GM19328 (cell line): ENCODE data around the gene TMC5.
"Not testable (repeated sequence)": the region's sequence is repeated elsewhere in the genome, so short reads cannot be mapped to it uniquely, and the experiment has no call there.

Source experiments
- ATAC-seq: cut with Tn5 transposase; IDR thresholded peaks from one replicate; pipeline ENCODE4 v1.9.1; 2021; ENCODE audit warnings: mild to moderate bottlenecking, moderate library complexity; ENCODE audit not compliant: unreplicated experiment

Gene TMC5

DNA sequence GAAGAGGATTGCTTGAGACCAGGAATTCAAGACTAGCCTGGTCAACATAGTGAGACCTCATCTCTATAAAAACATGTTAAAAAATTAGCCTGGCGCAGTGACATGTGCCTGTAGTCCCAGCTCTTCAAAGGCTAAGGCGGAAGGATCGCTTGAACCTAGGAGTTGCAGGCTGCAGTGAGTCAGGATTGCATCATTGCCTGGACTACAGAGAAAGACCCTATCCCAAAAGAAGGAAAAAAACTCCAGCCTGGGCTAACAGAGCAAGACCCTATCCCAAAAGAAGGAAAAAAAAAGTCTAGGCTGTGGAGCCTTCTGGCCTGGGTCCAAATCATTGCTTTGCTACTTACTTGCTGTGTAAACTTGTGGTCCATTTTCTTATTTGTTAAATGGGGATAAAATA, 111.0 kb downstream of the TMC5 start:
- ATAC-seq = no peak

GRCh38 chr16:19532601-19533000, 114.9 kb downstream of the TMC5 start:
- no peak for ATAC-seq

DNA sequence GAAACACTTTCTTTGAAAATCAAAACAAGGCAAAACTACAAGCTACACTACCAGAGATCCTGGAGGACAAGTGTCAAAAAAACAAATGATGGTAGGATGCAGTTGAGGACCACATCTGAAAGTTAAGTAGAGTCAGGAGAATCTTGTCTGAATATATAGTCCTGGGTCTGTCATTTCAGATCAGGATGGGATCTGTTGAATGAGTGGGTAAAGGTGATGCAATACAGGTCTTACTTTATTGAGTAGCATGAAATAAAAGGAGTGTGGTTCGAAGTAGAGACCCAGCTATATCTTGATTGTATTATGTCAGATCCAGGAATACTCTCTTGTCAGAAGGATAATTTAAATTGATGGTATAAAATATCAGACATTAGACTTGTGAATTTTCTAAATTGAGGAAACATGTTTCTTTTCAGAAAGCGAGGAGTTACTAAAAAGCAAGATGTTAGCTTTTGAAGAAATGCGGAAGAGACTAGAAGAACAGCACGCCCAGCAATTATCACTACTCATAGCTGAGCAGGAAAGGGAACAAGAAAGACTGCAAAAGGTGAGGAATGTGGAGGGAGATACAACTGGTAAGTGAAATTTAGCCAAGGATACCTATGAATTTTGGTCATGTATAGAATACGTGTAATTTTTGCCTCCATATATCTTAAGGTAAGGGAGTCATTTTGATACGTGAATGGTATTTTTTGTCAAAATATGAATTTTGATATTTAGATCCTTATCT, 122.7 kb downstream of the TMC5 start:
- no peak for ATAC-seq

DNA sequence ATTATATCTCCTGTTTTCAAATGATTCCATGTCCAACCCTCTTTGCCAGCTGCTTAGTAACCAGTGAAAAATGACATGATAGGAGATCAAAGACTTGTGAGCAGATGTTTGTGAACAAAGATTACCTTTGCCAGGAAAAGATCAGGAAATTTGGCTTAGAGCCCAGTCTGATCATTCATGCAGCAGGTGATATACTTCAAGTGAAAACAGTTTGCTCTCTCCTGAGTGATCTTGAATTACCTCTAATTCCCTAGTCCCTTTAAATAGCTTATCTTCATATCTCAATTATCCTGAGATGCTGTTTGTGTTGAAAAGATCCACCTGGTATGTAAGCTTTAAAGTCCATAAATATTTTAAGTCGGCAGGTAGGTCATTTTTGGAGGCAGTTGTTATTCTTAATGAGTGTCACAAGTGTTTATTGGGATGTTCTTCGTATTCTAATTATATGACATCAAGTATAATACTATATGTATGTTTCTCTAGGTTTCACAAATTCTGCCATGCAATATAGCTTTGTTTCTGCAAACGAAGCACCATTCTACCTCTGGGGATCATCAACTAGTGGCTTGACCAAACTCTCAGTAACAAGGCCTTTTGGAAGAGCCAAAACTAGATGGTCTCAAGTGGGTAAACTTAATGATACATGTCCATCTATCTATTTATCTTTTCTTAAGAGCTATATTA, 124.6 kb downstream of the TMC5 start:
- no peak for ATAC-seq

- ATAC-seq = not testable (repeated sequence)
Measured at GRCh38 chr16:19543278-19543996, 125.8 kb downstream of the TMC5 start.

GRCh38 chr16:19548144-19548543, 130.5 kb downstream of the TMC5 start:
- no peak for ATAC-seq
